Vagina (tissue), 2 donors: ENCODE measurements around the gene EXOC6B. TPM values are rescaled to one million over a fixed set of nuclear protein-coding genes. Genes with fewer than 3 reads are reported as not detected.

Experiments
- DNase-seq, 2 donors: peaks; one replicate each; pipeline ENCODE4 v3.0.0-alpha.2; 2017; ENCODE audit errors: extremely low spot score in 2 of 2
- H3K27ac ChIP-seq: fragments of 200-600 bp; sonication (generic); one replicate; pipeline ENCODE4 v1.5.1; 2019
- H3K27me3 ChIP-seq: fragments of 200-600 bp; sonication (generic); one replicate; pipeline ENCODE4 v1.5.1; 2019
- H3K36me3 ChIP-seq, 2 donors: fragments of 200-600 bp; sonication (generic); one replicate each; pipeline ENCODE4 v1.5.1; 2017 to 2019
- H3K4me1 ChIP-seq: fragments of 200-600 bp; sonication (generic); one replicate; pipeline ENCODE4 v1.5.1; 2019
- H3K4me3 ChIP-seq, 2 donors: fragments of 200-600 bp; sonication (generic); 1 replicate in 1 of 2; 2 replicates in 1 of 2; pipeline ENCODE4 v1.5.1; 2016 to 2019
- H3K9me3 ChIP-seq: fragments of 200-600 bp; sonication (generic); one replicate; pipeline ENCODE4 v1.5.1; 2019
- POLR2A ChIP-seq, 2 donors: fragments of 450-650 bp; IDR thresholded peaks; one replicate each; pipeline ENCODE4 v1.6.1; 2017; ENCODE audit warnings: antibody characterized with exemption in 2 of 2, mild to moderate bottlenecking in 2 of 2, moderate library complexity in 2 of 2
- POLR2AphosphoS5 ChIP-seq, 2 donors: sonication (generic); formaldehyde crosslinking; IDR thresholded peaks; one replicate each; pipeline ENCODE4 v1.9.0; 2017; ENCODE audit warnings: antibody characterized with exemption in 2 of 2, mild to moderate bottlenecking in 2 of 2, low read depth in 1 of 2; ENCODE audit not compliant: insufficient read depth in 1 of 2
- intact Hi-C: fragments of 100-400 bp; cut with DNase I; formaldehyde crosslinking; loops from one replicate; pipeline ENCODE4 v1.15.1; 2023
- total RNA-seq: library from RNA; depleted of rRNA; stranded (reverse); fragments of >200 nt; gene quantifications from one replicate; pipeline ENCODE4 v1.2.3, GENCODE V29; 2016
- TF ChIP-seq, protein P1 (sequence below), 3 experiments: fragments of 450-650 bp in 2 of 3; fragments of 200-600 bp in 1 of 3; sonication (generic) in 1 of 3; IDR thresholded peaks; one replicate each; pipeline ENCODE4 v1.5.1; 2017 to 2019; ENCODE audit warnings: antibody characterized with exemption in 3 of 3, mild to moderate bottlenecking in 2 of 3, moderate library complexity in 2 of 3

Gene EXOC6B
- 41.5 TPM for total RNA-seq

DNA sequence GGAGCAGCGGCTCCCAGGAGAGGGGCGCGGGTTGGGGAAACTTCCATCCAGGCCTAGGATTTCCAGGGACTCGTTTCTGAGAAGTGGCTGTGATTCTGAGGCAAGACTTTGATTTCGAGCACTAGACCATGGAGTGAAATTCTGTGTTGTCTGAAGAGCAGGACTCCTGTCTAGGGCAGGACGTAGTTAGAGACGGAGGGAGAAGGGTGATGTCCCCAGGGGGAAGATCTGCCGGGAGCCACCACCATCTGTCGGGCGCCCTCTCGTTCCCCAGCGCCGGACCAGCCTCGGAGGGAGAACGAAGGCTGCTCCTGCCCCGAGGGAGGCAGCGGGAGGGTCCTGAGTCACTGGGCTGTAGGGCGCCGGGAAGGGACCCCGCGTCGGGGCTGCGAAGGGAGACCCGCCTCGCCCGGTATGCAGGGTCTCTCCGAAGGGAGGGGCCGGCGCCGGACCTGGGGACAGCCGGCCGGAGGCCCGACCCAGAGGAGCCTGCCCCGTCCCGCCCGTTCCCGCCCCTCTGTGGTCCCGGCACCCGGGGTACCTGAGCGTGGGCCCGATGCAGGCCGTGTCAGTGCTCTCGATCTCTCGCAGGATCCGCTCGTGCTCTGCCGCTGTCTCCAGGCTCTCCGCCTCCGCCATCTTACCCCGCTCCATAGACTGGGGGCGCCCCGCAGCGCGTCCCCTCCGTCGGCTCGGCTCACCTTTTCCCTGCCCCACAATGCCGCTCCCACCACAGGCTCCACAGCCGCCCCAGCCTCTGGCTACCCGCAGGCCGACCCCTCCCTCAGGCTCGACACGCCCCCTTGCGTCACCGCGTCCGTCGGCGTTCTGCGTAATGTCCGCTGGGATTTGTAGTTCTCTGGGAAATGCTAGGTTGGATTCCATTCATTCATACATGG, at the start of gene EXOC6B:
TSS of gene EXOC6B (minus strand) at position 777 of the 899 bp plus-strand sequence.
- Histone ChIP-seq H3K9me3 (no peaks in the 10 kb centered on the region), H3K4me1 (peaks cover 65% of the 10 kb centered on the region), H3K4me3 (peak within 1 kb of the TSS; percentile 73 to 83), H3K27ac (peak within 1 kb of the TSS; percentile 87), H3K27me3 (no peaks in the 10 kb centered on the region), H3K36me3 (no peaks in the 10 kb centered on the region)
- TF ChIP-seq POLR2AphosphoS5 (IDR thresholded peaks at IDR 0.05; ENCODE audit: insufficient read depth in 1 of 2, low read depth in 1 of 2): peak; percentile 84 to 97
- TF ChIP-seq, protein P1, sequence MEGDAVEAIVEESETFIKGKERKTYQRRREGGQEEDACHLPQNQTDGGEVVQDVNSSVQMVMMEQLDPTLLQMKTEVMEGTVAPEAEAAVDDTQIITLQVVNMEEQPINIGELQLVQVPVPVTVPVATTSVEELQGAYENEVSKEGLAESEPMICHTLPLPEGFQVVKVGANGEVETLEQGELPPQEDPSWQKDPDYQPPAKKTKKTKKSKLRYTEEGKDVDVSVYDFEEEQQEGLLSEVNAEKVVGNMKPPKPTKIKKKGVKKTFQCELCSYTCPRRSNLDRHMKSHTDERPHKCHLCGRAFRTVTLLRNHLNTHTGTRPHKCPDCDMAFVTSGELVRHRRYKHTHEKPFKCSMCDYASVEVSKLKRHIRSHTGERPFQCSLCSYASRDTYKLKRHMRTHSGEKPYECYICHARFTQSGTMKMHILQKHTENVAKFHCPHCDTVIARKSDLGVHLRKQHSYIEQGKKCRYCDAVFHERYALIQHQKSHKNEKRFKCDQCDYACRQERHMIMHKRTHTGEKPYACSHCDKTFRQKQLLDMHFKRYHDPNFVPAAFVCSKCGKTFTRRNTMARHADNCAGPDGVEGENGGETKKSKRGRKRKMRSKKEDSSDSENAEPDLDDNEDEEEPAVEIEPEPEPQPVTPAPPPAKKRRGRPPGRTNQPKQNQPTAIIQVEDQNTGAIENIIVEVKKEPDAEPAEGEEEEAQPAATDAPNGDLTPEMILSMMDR (IDR thresholded peaks at IDR 0.05): no peak
- TF ChIP-seq POLR2A (IDR thresholded peaks at IDR 0.05): peak in 1 of 2 donors; percentile 86
- DNase-seq: peak in 1 of 2 donors; percentile 90
- intact Hi-C loops: no loop called here

DNA sequence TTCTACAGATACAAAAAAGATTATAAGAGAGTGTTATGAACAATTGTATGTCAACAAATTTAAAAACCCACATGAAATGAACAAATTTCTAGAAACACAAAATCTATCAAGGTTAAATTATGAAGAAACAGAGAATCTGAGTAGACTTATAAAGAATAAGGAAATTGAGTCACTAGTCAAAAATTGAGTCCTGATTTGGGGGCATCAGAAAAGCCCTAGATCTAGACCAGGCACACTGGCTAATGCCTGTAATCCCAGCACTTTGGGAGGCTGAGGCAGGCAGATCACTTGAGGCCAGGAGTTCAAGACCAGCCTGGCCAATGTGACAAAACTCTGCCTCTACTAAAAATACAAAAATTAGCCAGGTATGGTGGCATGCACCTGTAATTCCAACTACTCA, 46.0 kb upstream of the EXOC6B start:
- intact Hi-C loops: no loop called here
- no peak for DNase-seq
- no peaks in the 10 kb centered on the region for H3K9me3 ChIP-seq
- H3K36me3 ChIP-seq: no peaks in the 10 kb centered on the region
- TF ChIP-seq, protein P1 (IDR thresholded peaks at IDR 0.05): no peak
- TF ChIP-seq POLR2A (IDR thresholded peaks at IDR 0.05) (no peak), POLR2AphosphoS5 (IDR thresholded peaks at IDR 0.05; ENCODE audit: insufficient read depth in 1 of 2, low read depth in 1 of 2) (no peak)
- no peak overlapping the region for H3K27ac ChIP-seq
- H3K4me1 ChIP-seq: no peaks in the 10 kb centered on the region
- no peaks in the 10 kb centered on the region for H3K27me3 ChIP-seq
- H3K4me3 ChIP-seq: no peak overlapping the region

- no peak for DNase-seq
- H3K9me3 ChIP-seq: no peaks in the 10 kb centered on the region
- no peaks in the 10 kb centered on the region for H3K27me3 ChIP-seq
- intact Hi-C loops: no loop called here
- no peaks in the 10 kb centered on the region for H3K36me3 ChIP-seq
- no peak for TF ChIP-seq POLR2AphosphoS5 (IDR thresholded peaks at IDR 0.05; ENCODE audit: insufficient read depth in 1 of 2, low read depth in 1 of 2)
- TF ChIP-seq, protein P1 (IDR thresholded peaks at IDR 0.05): no peak
- no peak for TF ChIP-seq POLR2A (IDR thresholded peaks at IDR 0.05)
- no peak overlapping the region for H3K4me3 ChIP-seq
- no peaks in the 10 kb centered on the region for H3K4me1 ChIP-seq
- no peak overlapping the region for H3K27ac ChIP-seq
Measured at GRCh38 chr2:72871060-72871459, 45.2 kb upstream of the EXOC6B start.

- no peak for TF ChIP-seq POLR2AphosphoS5 (IDR thresholded peaks at IDR 0.05; ENCODE audit: insufficient read depth in 1 of 2, low read depth in 1 of 2)
- TF ChIP-seq, protein P1 (IDR thresholded peaks at IDR 0.05): no peak
- intact Hi-C loops: no loop called here
Measured at GRCh38 chr2:72864500-72864899, 38.7 kb upstream of the EXOC6B start.

DNA sequence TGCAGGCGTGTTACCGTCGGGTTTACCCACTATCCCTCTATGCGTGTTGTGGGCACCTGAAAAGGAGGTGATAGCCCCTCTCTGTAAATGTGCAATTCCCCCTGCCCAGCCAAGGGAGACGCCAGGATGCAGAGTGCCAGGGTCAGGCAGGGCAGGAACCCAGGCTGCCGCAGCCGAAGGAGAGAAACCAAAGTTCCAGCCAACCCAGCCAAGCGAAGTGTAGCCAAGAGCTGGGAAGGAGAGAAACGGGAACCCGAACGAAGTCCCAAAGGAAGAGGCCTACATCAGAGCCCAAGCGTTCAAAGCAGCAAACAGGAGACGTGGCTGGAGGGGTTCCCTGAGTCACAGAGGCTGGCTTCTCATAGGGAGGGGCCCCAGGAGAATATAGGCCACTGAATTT, 37.2 kb upstream of the EXOC6B start:
- intact Hi-C loops: no loop called here
- no peak for TF ChIP-seq POLR2A (IDR thresholded peaks at IDR 0.05)
- no peak for TF ChIP-seq POLR2AphosphoS5 (IDR thresholded peaks at IDR 0.05; ENCODE audit: insufficient read depth in 1 of 2, low read depth in 1 of 2)
- TF ChIP-seq, protein P1 (IDR thresholded peaks at IDR 0.05): no peak
- Histone ChIP-seq H3K4me1 (no peaks in the 10 kb centered on the region), H3K27ac (no peak overlapping the region), H3K9me3 (no peaks in the 10 kb centered on the region), H3K36me3 (no peaks in the 10 kb centered on the region), H3K4me3 (peak overlapping the region in 1 of 2 donors; percentile 36), H3K27me3 (no peaks in the 10 kb centered on the region)
- no peak for DNase-seq

More at GRCh38 chr2:72864500-72864899, 38.7 kb upstream of the EXOC6B start:
- H3K27ac ChIP-seq: no peak overlapping the region
- no peaks in the 10 kb centered on the region for H3K36me3 ChIP-seq
- no peaks in the 10 kb centered on the region for H3K4me1 ChIP-seq
- H3K4me3 ChIP-seq: no peak overlapping the region
- no peaks in the 10 kb centered on the region for H3K27me3 ChIP-seq
- no peaks in the 10 kb centered on the region for H3K9me3 ChIP-seq
- DNase-seq: no peak
